SK-N-SH (cell line): ENCODE measurements around the gene FKBP6.
"Not testable (repeated sequence)": the region's sequence is repeated elsewhere in the genome, so short reads cannot be mapped to it uniquely, and the experiment has no call there.

Experiments used
- CHD2 ChIP-seq: fragments of 150-350 bp; IDR thresholded peaks from 2 replicates; pipeline ENCODE4 v1.6.1; 2018; ENCODE audit warnings: low read length; ENCODE audit not compliant: partially characterized antibody
- CTCF ChIP-seq: fragments of 200-600 bp; sonication (generic); IDR thresholded peaks from 2 replicates; pipeline ENCODE4 v1.6.1; 2017; ENCODE audit warnings: antibody characterized with exemption, mild to moderate bottlenecking, moderate library complexity
- FOXM1 ChIP-seq: IDR thresholded peaks from 2 replicates; pipeline ENCODE4 v1.4.0; 2012; ENCODE audit warnings: low read depth, mild to moderate bottlenecking
- MAX ChIP-seq: IDR thresholded peaks from 2 replicates; pipeline ENCODE4 v1.4.0; 2012; ENCODE audit warnings: low read depth
- MEF2A ChIP-seq: IDR thresholded peaks from 2 replicates; pipeline ENCODE4 v1.4.0; 2012; ENCODE audit warnings: low read depth, borderline replicate concordance
- POLR2AphosphoS5 ChIP-seq: IDR thresholded peaks from 2 replicates; pipeline ENCODE4 v1.6.1; 2012; ENCODE audit warnings: low read depth, low read length
- SIN3A ChIP-seq: IDR thresholded peaks from 2 replicates; pipeline ENCODE4 v1.6.1; 2012; ENCODE audit warnings: low read depth, mild to moderate bottlenecking, low read length, moderate library complexity, borderline replicate concordance
- SMC3 ChIP-seq: IDR thresholded peaks from 2 replicates; pipeline ENCODE4 v1.6.1; 2012; ENCODE audit warnings: low read depth, low read length, improper control_type of control experiment

- TF ChIP-seq SIN3A, CHD2, FOXM1, MEF2A, CTCF, MAX, POLR2AphosphoS5, SMC3: not testable (repeated sequence)
These were observed 76.9 kb downstream of the FKBP6 start for GRCh38 chr7:73404860-73405259.
